Activated CD8-positive, alpha-beta T cell treated with anti-CD3 and anti-CD28 coated beads for 36 hours (primary cell): ENCODE data around the gene RANBP2. TPM values are rescaled to one million over a fixed set of nuclear protein-coding genes. Genes with fewer than 3 reads are reported as not detected.

Source experiments
- ATAC-seq: fragments of 200-7000 bp; cut with Tn5 transposase; one replicate; pipeline ENCODE4 v1.10.0; 2021; ENCODE audit warnings: mild to moderate bottlenecking, moderate library complexity
- CTCF ChIA-PET: fragments of 350-600 bp; sonication (Branson Sonifier 250); formaldehyde crosslinking; loops from one replicate; lab custom pipeline; 2021; ENCODE audit warnings: antibody characterized with exemption; lab: Charles Lee
- POLR2A ChIA-PET: fragments of 350-600 bp; sonication (Branson Sonifier 250); formaldehyde crosslinking; loops from one replicate; lab custom pipeline; 2021; ENCODE audit warnings: antibody characterized with exemption; lab: Charles Lee
- DNase-seq: peaks from one replicate; pipeline ENCODE4 v3.0.0-alpha.2; 2020
- H3K27ac Mint-ChIP-seq: one replicate; pipeline ENCODE4 v1.8.0; 2021; ENCODE audit warnings: mild to moderate bottlenecking, mixed read lengths
- H3K27me3 Mint-ChIP-seq: one replicate; pipeline ENCODE4 v1.8.0; 2021; ENCODE audit warnings: mixed read lengths
- H3K36me3 Mint-ChIP-seq: one replicate; pipeline ENCODE4 v1.8.0; 2021; ENCODE audit warnings: low read depth, mixed read lengths
- H3K4me1 Mint-ChIP-seq: one replicate; pipeline ENCODE4 v1.8.0; 2021; ENCODE audit warnings: low read depth, mixed read lengths
- H3K4me3 Mint-ChIP-seq: one replicate; pipeline ENCODE4 v1.8.0; 2021; ENCODE audit warnings: mild to moderate bottlenecking, moderate library complexity, mixed read lengths
- H3K9me3 Mint-ChIP-seq: one replicate; pipeline ENCODE4 v1.8.0; 2021; ENCODE audit warnings: mixed read lengths
- CTCF ChIP-seq: fragments of 200-600 bp; IDR thresholded peaks from one replicate; pipeline ENCODE4 v1.8.0; 2022; ENCODE audit warnings: antibody characterized with exemption, mild to moderate bottlenecking
- intact Hi-C: fragments of 100-400 bp; cut with micrococcal nuclease; formaldehyde crosslinking; loops from one replicate; pipeline ENCODE4 v1.10.0; 2022
- total RNA-seq, 2 experiments: library from RNA; stranded (reverse); gene quantifications; one replicate each; pipeline ENCODE4 v1.2.3, GENCODE V29; 2021

Gene RANBP2
- total RNA-seq, 2 experiments from 2014 or later: 69.6 to 71.3 TPM

- ATAC-seq (peak; percentile 97), DNase-seq (peak; percentile 94)
- POLR2A ChIA-PET: interaction anchor here (0.6 kb wide), 1 partner anchor 142 kb away, joined by 3 read pairs; no protein-coding TSS in a partner anchor
- Mint-ChIP-seq H3K36me3 (peaks cover 25% of the 10 kb centered on the region), H3K4me3 (peak within 1 kb of the TSS; percentile 90), H3K27ac (peak within 1 kb of the TSS; percentile 94), H3K27me3 (no peaks in the 10 kb centered on the region), H3K9me3 (no peaks in the 10 kb centered on the region), H3K4me1 (peaks cover 19% of the 10 kb centered on the region)
- intact Hi-C loops: no loop called here
- CTCF ChIA-PET: interaction anchor here (0.8 kb wide), 1 partner anchor 69 kb away, joined by 3 read pairs; no protein-coding TSS in a partner anchor
- no peak for TF ChIP-seq CTCF
Observed at GRCh38 chr2:108786354-108787215, 67.3 kb downstream of the RANBP2 start, which contains the start of gene CCDC138. Gene CCDC138 (plus strand): TSS chr2:108786771. CDS start chr2:108786823, 52 bp downstream.

- DNase-seq (no peak), ATAC-seq (no peak)
- peaks cover 24% of the 10 kb centered on the region for H3K36me3 Mint-ChIP-seq
- H3K9me3 Mint-ChIP-seq: no peaks in the 10 kb centered on the region
- no peak for TF ChIP-seq CTCF
- CTCF ChIA-PET: no interaction called here
- POLR2A ChIA-PET: no interaction called here
- intact Hi-C loops: no loop called here
- H3K27ac Mint-ChIP-seq: peak overlapping the region; percentile 77
- H3K4me1 Mint-ChIP-seq: peaks cover 19% of the 10 kb centered on the region
- H3K4me3 Mint-ChIP-seq: peak overlapping the region; percentile 90
- H3K27me3 Mint-ChIP-seq: no peaks in the 10 kb centered on the region
Observed at GRCh38 chr2:108787216-108787541, 67.9 kb downstream of the RANBP2 start.

- peaks cover 40% of the 10 kb centered on the region for H3K36me3 Mint-ChIP-seq
- no peaks in the 10 kb centered on the region for H3K9me3 Mint-ChIP-seq
- no peak for DNase-seq
- H3K4me1 Mint-ChIP-seq: peaks cover 4% of the 10 kb centered on the region
- no peaks in the 10 kb centered on the region for H3K27me3 Mint-ChIP-seq
- CTCF ChIA-PET: interaction anchor here (1.2 kb wide), 1 partner anchor 14 kb away, joined by 3 read pairs; no protein-coding TSS in a partner anchor
- TF ChIP-seq CTCF: no peak
- no peak overlapping the region for H3K4me3 Mint-ChIP-seq
- intact Hi-C loops: no loop called here
- ATAC-seq: no peak
- H3K27ac Mint-ChIP-seq: no peak overlapping the region
- POLR2A ChIA-PET: no interaction called here
Observed at GRCh38 chr2:108803045-108803736, 83.9 kb downstream of the RANBP2 start.

- H3K36me3 Mint-ChIP-seq: peaks cover 47% of the 10 kb centered on the region
- peaks cover 14% of the 10 kb centered on the region for H3K9me3 Mint-ChIP-seq
- ChIA-PET POLR2A (no interaction called here), CTCF (no interaction called here)
- no peak for DNase-seq
- H3K4me3 Mint-ChIP-seq: no peak overlapping the region
- intact Hi-C loops: no loop called here
- no peaks in the 10 kb centered on the region for H3K27me3 Mint-ChIP-seq
- peaks cover 2% of the 10 kb centered on the region for H3K4me1 Mint-ChIP-seq
- TF ChIP-seq CTCF: no peak
- no peak for ATAC-seq
- no peak overlapping the region for H3K27ac Mint-ChIP-seq
Observed at GRCh38 chr2:108805032-108805431, 85.8 kb downstream of the RANBP2 start.

- H3K4me3 Mint-ChIP-seq: no peak overlapping the region
- no peak overlapping the region for H3K27ac Mint-ChIP-seq
- CTCF ChIA-PET: no interaction called here
- H3K27me3 Mint-ChIP-seq: no peaks in the 10 kb centered on the region
- H3K9me3 Mint-ChIP-seq: peaks cover 20% of the 10 kb centered on the region
- POLR2A ChIA-PET: no interaction called here
- intact Hi-C loops: no loop called here
- peaks cover 3% of the 10 kb centered on the region for H3K4me1 Mint-ChIP-seq
- ATAC-seq: no peak
- H3K36me3 Mint-ChIP-seq: peaks cover 51% of the 10 kb centered on the region
- TF ChIP-seq CTCF: no peak
- DNase-seq: no peak
Observed at GRCh38 chr2:108805782-108806181, 86.5 kb downstream of the RANBP2 start.
